ENCODE results near the gene MGAT3. TPM values are rescaled to one million over a fixed set of nuclear protein-coding genes. Genes with fewer than 3 reads are reported as not detected.

The MGAT3 gene
- total RNA-seq, 1 donor from 2014 or later: 2.1 TPM

GRCh38 chr22:39445678-39446077, 11.1 kb upstream of the MGAT3 start:
- H3K4me3 ChIP-seq (ENCODE audit: low read length in 3 of 3): no peak overlapping the region
- no peak overlapping the region for H3K27ac ChIP-seq (ENCODE audit: low read depth, low read length)
- H3K9me3 ChIP-seq (ENCODE audit: control insufficient read depth in 3 of 3, low read length in 3 of 3): no peaks in the 10 kb centered on the region
- no peaks in the 10 kb centered on the region for H3K4me1 ChIP-seq (ENCODE audit: control insufficient read depth in 3 of 3, insufficient read depth in 3 of 3, low read length in 3 of 3)
- H3K27me3 ChIP-seq (ENCODE audit: control insufficient read depth in 3 of 3, insufficient read depth in 3 of 3, low read length in 3 of 3): peaks cover 2 to 36% (median 9%) of the 10 kb centered on the region in 3 donors
- H3K9ac ChIP-seq (ENCODE audit: low read depth in 1 of 3, low read length in 3 of 3): no peak overlapping the region
- no peaks in the 10 kb centered on the region for H3K36me3 ChIP-seq (ENCODE audit: control insufficient read depth in 3 of 3, insufficient read depth in 3 of 3, low read length in 3 of 3)

GRCh38 chr22:39446239-39446721, 10.5 kb upstream of the MGAT3 start:
- Histone ChIP-seq H3K27me3 (ENCODE audit: control insufficient read depth in 3 of 3, insufficient read depth in 3 of 3, low read length in 3 of 3) (peaks cover 2 to 32% (median 9%) of the 10 kb centered on the region in 3 donors), H3K27ac (ENCODE audit: low read depth, low read length) (no peak overlapping the region), H3K4me1 (ENCODE audit: control insufficient read depth in 3 of 3, insufficient read depth in 3 of 3, low read length in 3 of 3) (no peaks in the 10 kb centered on the region), H3K9me3 (ENCODE audit: control insufficient read depth in 3 of 3, low read length in 3 of 3) (no peaks in the 10 kb centered on the region), H3K9ac (ENCODE audit: low read depth in 1 of 3, low read length in 3 of 3) (no peak overlapping the region), H3K4me3 (ENCODE audit: low read length in 3 of 3) (no peak overlapping the region), H3K36me3 (ENCODE audit: control insufficient read depth in 3 of 3, insufficient read depth in 3 of 3, low read length in 3 of 3) (no peaks in the 10 kb centered on the region)

GRCh38 chr22:39448205-39449054, 8.4 kb upstream of the MGAT3 start:
- H3K27ac ChIP-seq (ENCODE audit: low read depth, low read length): no peak overlapping the region
- H3K9ac ChIP-seq (ENCODE audit: low read depth in 1 of 3, low read length in 3 of 3): no peak overlapping the region
- no peaks in the 10 kb centered on the region for H3K36me3 ChIP-seq (ENCODE audit: control insufficient read depth in 3 of 3, insufficient read depth in 3 of 3, low read length in 3 of 3)
- H3K4me1 ChIP-seq (ENCODE audit: control insufficient read depth in 3 of 3, insufficient read depth in 3 of 3, low read length in 3 of 3): peaks cover 0 to 3% (median 0%) of the 10 kb centered on the region in 3 donors
- H3K9me3 ChIP-seq (ENCODE audit: control insufficient read depth in 3 of 3, low read length in 3 of 3): no peaks in the 10 kb centered on the region
- H3K4me3 ChIP-seq (ENCODE audit: low read length in 3 of 3): no peak overlapping the region
- H3K27me3 ChIP-seq (ENCODE audit: control insufficient read depth in 3 of 3, insufficient read depth in 3 of 3, low read length in 3 of 3): peaks cover 2 to 20% (median 9%) of the 10 kb centered on the region in 3 donors

GRCh38 chr22:39449708-39450107, 7.1 kb upstream of the MGAT3 start:
- Histone ChIP-seq H3K36me3 (ENCODE audit: control insufficient read depth in 3 of 3, insufficient read depth in 3 of 3, low read length in 3 of 3) (no peaks in the 10 kb centered on the region), H3K9ac (ENCODE audit: low read depth in 1 of 3, low read length in 3 of 3) (no peak overlapping the region), H3K27ac (ENCODE audit: low read depth, low read length) (no peak overlapping the region), H3K4me1 (ENCODE audit: control insufficient read depth in 3 of 3, insufficient read depth in 3 of 3, low read length in 3 of 3) (peaks cover 0 to 3% (median 0%) of the 10 kb centered on the region in 3 donors), H3K27me3 (ENCODE audit: control insufficient read depth in 3 of 3, insufficient read depth in 3 of 3, low read length in 3 of 3) (peaks cover under 1 to 15% (median 6%) of the 10 kb centered on the region in 3 donors), H3K9me3 (ENCODE audit: control insufficient read depth in 3 of 3, low read length in 3 of 3) (no peaks in the 10 kb centered on the region), H3K4me3 (ENCODE audit: low read length in 3 of 3) (no peak overlapping the region)

GRCh38 chr22:39450258-39450955, 6.4 kb upstream of the MGAT3 start:
- no peak overlapping the region for H3K27ac ChIP-seq (ENCODE audit: low read depth, low read length)
- H3K36me3 ChIP-seq (ENCODE audit: control insufficient read depth in 3 of 3, insufficient read depth in 3 of 3, low read length in 3 of 3): no peaks in the 10 kb centered on the region
- H3K27me3 ChIP-seq (ENCODE audit: control insufficient read depth in 3 of 3, insufficient read depth in 3 of 3, low read length in 3 of 3): peaks cover 0 to 9% (median 4%) of the 10 kb centered on the region in 3 donors
- H3K9me3 ChIP-seq (ENCODE audit: control insufficient read depth in 3 of 3, low read length in 3 of 3): no peaks in the 10 kb centered on the region
- H3K4me1 ChIP-seq (ENCODE audit: control insufficient read depth in 3 of 3, insufficient read depth in 3 of 3, low read length in 3 of 3): peaks cover 0 to 3% (median 0%) of the 10 kb centered on the region in 3 donors
- H3K9ac ChIP-seq (ENCODE audit: low read depth in 1 of 3, low read length in 3 of 3): no peak overlapping the region
- H3K4me3 ChIP-seq (ENCODE audit: low read length in 3 of 3): no peak overlapping the region

GRCh38 chr22:39452740-39453040, 4.1 kb upstream of the MGAT3 start:
- Histone ChIP-seq H3K27me3 (ENCODE audit: control insufficient read depth in 3 of 3, insufficient read depth in 3 of 3, low read length in 3 of 3) (peaks cover 8 to 18% (median 9%) of the 10 kb centered on the region in 3 donors), H3K9ac (ENCODE audit: low read depth in 1 of 3, low read length in 3 of 3) (no peak overlapping the region), H3K36me3 (ENCODE audit: control insufficient read depth in 3 of 3, insufficient read depth in 3 of 3, low read length in 3 of 3) (no peaks in the 10 kb centered on the region), H3K4me3 (ENCODE audit: low read length in 3 of 3) (no peak overlapping the region), H3K27ac (ENCODE audit: low read depth, low read length) (no peak overlapping the region), H3K9me3 (ENCODE audit: control insufficient read depth in 3 of 3, low read length in 3 of 3) (no peaks in the 10 kb centered on the region), H3K4me1 (ENCODE audit: control insufficient read depth in 3 of 3, insufficient read depth in 3 of 3, low read length in 3 of 3) (peaks cover 0 to 7% (median 4%) of the 10 kb centered on the region in 3 donors)

- H3K4me1 ChIP-seq (ENCODE audit: control insufficient read depth in 3 of 3, insufficient read depth in 3 of 3, low read length in 3 of 3): peaks cover 3 to 15% (median 8%) of the 10 kb centered on the region in 3 donors
- H3K9ac ChIP-seq (ENCODE audit: low read depth in 1 of 3, low read length in 3 of 3): no peak overlapping the region
- no peak overlapping the region for H3K4me3 ChIP-seq (ENCODE audit: low read length in 3 of 3)
- H3K27me3 ChIP-seq (ENCODE audit: control insufficient read depth in 3 of 3, insufficient read depth in 3 of 3, low read length in 3 of 3): peaks cover 18 to 23% (median 18%) of the 10 kb centered on the region in 3 donors
- H3K27ac ChIP-seq (ENCODE audit: low read depth, low read length): no peak overlapping the region
- no peaks in the 10 kb centered on the region for H3K9me3 ChIP-seq (ENCODE audit: control insufficient read depth in 3 of 3, low read length in 3 of 3)
- H3K36me3 ChIP-seq (ENCODE audit: control insufficient read depth in 3 of 3, insufficient read depth in 3 of 3, low read length in 3 of 3): no peaks in the 10 kb centered on the region
Measured at GRCh38 chr22:39453765-39454378, 2.9 kb upstream of the MGAT3 start.

- Histone ChIP-seq H3K27ac (ENCODE audit: low read depth, low read length) (no peak overlapping the region), H3K36me3 (ENCODE audit: control insufficient read depth in 3 of 3, insufficient read depth in 3 of 3, low read length in 3 of 3) (no peaks in the 10 kb centered on the region), H3K27me3 (ENCODE audit: control insufficient read depth in 3 of 3, insufficient read depth in 3 of 3, low read length in 3 of 3) (peaks cover 18 to 24% (median 18%) of the 10 kb centered on the region in 3 donors), H3K9me3 (ENCODE audit: control insufficient read depth in 3 of 3, low read length in 3 of 3) (no peaks in the 10 kb centered on the region), H3K4me1 (ENCODE audit: control insufficient read depth in 3 of 3, insufficient read depth in 3 of 3, low read length in 3 of 3) (peaks cover 3 to 15% (median 8%) of the 10 kb centered on the region in 3 donors), H3K9ac (ENCODE audit: low read depth in 1 of 3, low read length in 3 of 3) (no peak overlapping the region), H3K4me3 (ENCODE audit: low read length in 3 of 3) (no peak overlapping the region)
Measured at GRCh38 chr22:39454385-39454871, 2.4 kb upstream of the MGAT3 start.

- Histone ChIP-seq H3K9ac (ENCODE audit: low read depth in 1 of 3, low read length in 3 of 3) (no peak overlapping the region), H3K9me3 (ENCODE audit: control insufficient read depth in 3 of 3, low read length in 3 of 3) (no peaks in the 10 kb centered on the region), H3K4me3 (ENCODE audit: low read length in 3 of 3) (no peak overlapping the region), H3K27me3 (ENCODE audit: control insufficient read depth in 3 of 3, insufficient read depth in 3 of 3, low read length in 3 of 3) (peaks cover 18 to 27% (median 22%) of the 10 kb centered on the region in 3 donors), H3K4me1 (ENCODE audit: control insufficient read depth in 3 of 3, insufficient read depth in 3 of 3, low read length in 3 of 3) (peaks cover 3 to 18% (median 16%) of the 10 kb centered on the region in 3 donors), H3K27ac (ENCODE audit: low read depth, low read length) (no peak overlapping the region), H3K36me3 (ENCODE audit: control insufficient read depth in 3 of 3, insufficient read depth in 3 of 3, low read length in 3 of 3) (no peaks in the 10 kb centered on the region)
Measured at GRCh38 chr22:39457198-39457555, 365 bp downstream of the MGAT3 start.
